Measurements from ENCODE around the gene ARFIP1.

- no peak for TF ChIP-seq CTCF (IDR thresholded peaks at IDR 0.05)
- no peak for TF ChIP-seq EZH2 (IDR thresholded peaks at IDR 0.05; ENCODE audit: borderline replicate concordance, insufficient read depth, low read depth, low read length, poor library complexity, severe bottlenecking)
Observed at GRCh38 chr4:152887981-152888380, 108.2 kb downstream of the ARFIP1 start.
